Activated CD8-positive, alpha-beta T cell treated with anti-CD3 and anti-CD28 coated beads for 36 hours (primary cell): ENCODE results near the gene TRAPPC2. TPM values are rescaled to one million over a fixed set of nuclear protein-coding genes. Genes with fewer than 3 reads are reported as not detected.
A peak's percentile ranks its signal among the peaks of the same experiment; 100 is the strongest.

Experiments used
- ATAC-seq: fragments of 200-7000 bp; cut with Tn5 transposase; one replicate; pipeline ENCODE4 v1.10.0; 2021; ENCODE audit warnings: mild to moderate bottlenecking, moderate library complexity
- CTCF ChIA-PET: fragments of 350-600 bp; sonication (Branson Sonifier 250); formaldehyde crosslinking; loops from one replicate; lab custom pipeline; 2021; ENCODE audit warnings: antibody characterized with exemption; lab: Charles Lee
- POLR2A ChIA-PET: fragments of 350-600 bp; sonication (Branson Sonifier 250); formaldehyde crosslinking; loops from one replicate; lab custom pipeline; 2021; ENCODE audit warnings: antibody characterized with exemption; lab: Charles Lee
- DNase-seq: peaks from one replicate; pipeline ENCODE4 v3.0.0-alpha.2; 2020
- H3K27ac Mint-ChIP-seq: one replicate; pipeline ENCODE4 v1.8.0; 2021; ENCODE audit warnings: mild to moderate bottlenecking, mixed read lengths
- H3K27me3 Mint-ChIP-seq: one replicate; pipeline ENCODE4 v1.8.0; 2021; ENCODE audit warnings: mixed read lengths
- H3K36me3 Mint-ChIP-seq: one replicate; pipeline ENCODE4 v1.8.0; 2021; ENCODE audit warnings: low read depth, mixed read lengths
- H3K4me1 Mint-ChIP-seq: one replicate; pipeline ENCODE4 v1.8.0; 2021; ENCODE audit warnings: low read depth, mixed read lengths
- H3K4me3 Mint-ChIP-seq: one replicate; pipeline ENCODE4 v1.8.0; 2021; ENCODE audit warnings: mild to moderate bottlenecking, moderate library complexity, mixed read lengths
- H3K9me3 Mint-ChIP-seq: one replicate; pipeline ENCODE4 v1.8.0; 2021; ENCODE audit warnings: mixed read lengths
- intact Hi-C: fragments of 100-400 bp; cut with micrococcal nuclease; formaldehyde crosslinking; loops from one replicate; pipeline ENCODE4 v1.10.0; 2022
- total RNA-seq, 2 experiments: library from RNA; stranded (reverse); gene quantifications; one replicate each; pipeline ENCODE4 v1.2.3, GENCODE V29; 2021
- TF ChIP-seq, protein P1 (sequence below): fragments of 200-600 bp; IDR thresholded peaks from one replicate; pipeline ENCODE4 v1.8.0; 2022; ENCODE audit warnings: antibody characterized with exemption, mild to moderate bottlenecking

Gene TRAPPC2
- total RNA-seq, 2 experiments from 2014 or later, result 16.0 to 19.2 TPM

DNA sequence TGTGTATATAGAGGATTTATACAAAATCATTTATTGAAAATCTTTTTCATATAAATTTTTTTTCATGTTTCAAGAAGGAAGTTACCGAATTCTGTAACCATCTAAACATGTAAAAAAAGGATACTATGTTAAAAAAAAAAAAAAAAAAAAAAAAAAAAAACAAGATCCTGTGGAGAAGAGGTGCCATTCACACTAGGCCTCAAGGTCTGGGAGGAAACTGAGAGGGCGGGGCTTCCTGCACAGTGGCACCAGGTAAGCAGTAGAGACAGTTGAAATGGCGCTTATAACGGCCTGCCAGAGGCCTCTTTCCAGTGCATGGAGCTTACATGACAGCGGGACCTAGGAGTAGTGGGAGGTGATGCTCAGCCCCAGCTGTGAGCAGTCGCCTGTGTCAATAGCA lies 17.5 kb downstream of the TRAPPC2 start:
- DNase-seq (peak; percentile 36), ATAC-seq (peak; percentile 72)
- peaks cover 27% of the 10 kb centered on the region for H3K4me1 Mint-ChIP-seq
- CTCF ChIA-PET, result no interaction called here
- intact Hi-C loops, result no loop called here
- POLR2A ChIA-PET, result no interaction called here
- H3K27ac Mint-ChIP-seq, result peak overlapping the region; percentile 27
- H3K27me3 Mint-ChIP-seq, result no peaks in the 10 kb centered on the region
- peaks cover 40% of the 10 kb centered on the region for H3K36me3 Mint-ChIP-seq
- TF ChIP-seq, protein P1, sequence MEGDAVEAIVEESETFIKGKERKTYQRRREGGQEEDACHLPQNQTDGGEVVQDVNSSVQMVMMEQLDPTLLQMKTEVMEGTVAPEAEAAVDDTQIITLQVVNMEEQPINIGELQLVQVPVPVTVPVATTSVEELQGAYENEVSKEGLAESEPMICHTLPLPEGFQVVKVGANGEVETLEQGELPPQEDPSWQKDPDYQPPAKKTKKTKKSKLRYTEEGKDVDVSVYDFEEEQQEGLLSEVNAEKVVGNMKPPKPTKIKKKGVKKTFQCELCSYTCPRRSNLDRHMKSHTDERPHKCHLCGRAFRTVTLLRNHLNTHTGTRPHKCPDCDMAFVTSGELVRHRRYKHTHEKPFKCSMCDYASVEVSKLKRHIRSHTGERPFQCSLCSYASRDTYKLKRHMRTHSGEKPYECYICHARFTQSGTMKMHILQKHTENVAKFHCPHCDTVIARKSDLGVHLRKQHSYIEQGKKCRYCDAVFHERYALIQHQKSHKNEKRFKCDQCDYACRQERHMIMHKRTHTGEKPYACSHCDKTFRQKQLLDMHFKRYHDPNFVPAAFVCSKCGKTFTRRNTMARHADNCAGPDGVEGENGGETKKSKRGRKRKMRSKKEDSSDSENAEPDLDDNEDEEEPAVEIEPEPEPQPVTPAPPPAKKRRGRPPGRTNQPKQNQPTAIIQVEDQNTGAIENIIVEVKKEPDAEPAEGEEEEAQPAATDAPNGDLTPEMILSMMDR, result no peak
- H3K9me3 Mint-ChIP-seq, result no peaks in the 10 kb centered on the region
- no peak overlapping the region for H3K4me3 Mint-ChIP-seq

DNA sequence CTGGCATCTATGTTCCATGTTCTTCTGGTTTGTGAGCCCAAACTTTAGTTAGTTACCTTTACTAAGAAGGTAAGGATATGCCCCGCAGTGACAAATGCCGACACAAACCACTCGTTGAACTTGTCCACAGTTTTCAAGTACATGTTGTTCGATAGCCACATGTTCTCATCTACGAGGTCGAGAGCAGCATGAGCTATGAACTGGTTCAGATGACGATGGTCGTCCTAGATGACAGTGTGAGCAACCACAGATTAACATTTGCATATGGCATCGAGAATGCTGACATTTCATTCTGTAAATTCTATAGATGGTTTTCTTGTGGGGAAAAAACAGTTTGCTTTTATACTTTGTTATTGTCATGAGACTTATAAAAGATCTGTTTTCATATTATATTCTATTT lies 18.0 kb downstream of the TRAPPC2 start:
- TF ChIP-seq, protein P1, result no peak
- H3K9me3 Mint-ChIP-seq, result no peaks in the 10 kb centered on the region
- H3K27me3 Mint-ChIP-seq, result no peaks in the 10 kb centered on the region
- H3K36me3 Mint-ChIP-seq, result peaks cover 42% of the 10 kb centered on the region
- ChIA-PET CTCF (no interaction called here), POLR2A (no interaction called here)
- ATAC-seq (peak; percentile 50), DNase-seq (no peak)
- H3K4me1 Mint-ChIP-seq, result peaks cover 29% of the 10 kb centered on the region
- intact Hi-C loops, result no loop called here
- H3K4me3 Mint-ChIP-seq, result no peak overlapping the region
- peak overlapping the region; percentile 78 for H3K27ac Mint-ChIP-seq

DNA sequence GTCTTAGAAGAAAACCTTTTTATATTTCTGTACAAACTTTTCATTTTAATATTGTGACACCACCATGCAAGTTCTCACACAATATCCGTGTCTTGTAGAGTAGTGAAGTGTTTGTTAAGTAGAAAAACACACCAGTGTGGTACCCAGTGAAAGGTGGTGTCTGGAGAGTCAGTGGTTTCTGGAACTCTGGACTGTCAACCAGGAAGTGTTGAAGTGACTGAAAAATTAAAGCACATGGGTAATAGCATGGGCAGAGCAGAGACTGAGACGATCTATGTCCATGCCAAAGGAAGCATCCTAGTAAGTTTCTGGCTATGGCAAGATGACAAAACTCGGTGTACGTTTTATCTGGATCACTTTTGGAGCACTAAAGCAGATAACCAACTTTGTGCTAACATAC lies 23.3 kb downstream of the TRAPPC2 start:
- Mint-ChIP-seq H3K4me3 (no peak overlapping the region), H3K36me3 (peaks cover 30% of the 10 kb centered on the region), H3K27ac (peak overlapping the region; percentile 6), H3K27me3 (no peaks in the 10 kb centered on the region), H3K9me3 (no peaks in the 10 kb centered on the region), H3K4me1 (peaks cover 12% of the 10 kb centered on the region)
- POLR2A ChIA-PET, result no interaction called here
- TF ChIP-seq, protein P1, result no peak
- DNase-seq (no peak), ATAC-seq (no peak)
- intact Hi-C loops, result no loop called here
- CTCF ChIA-PET, result no interaction called here

DNA sequence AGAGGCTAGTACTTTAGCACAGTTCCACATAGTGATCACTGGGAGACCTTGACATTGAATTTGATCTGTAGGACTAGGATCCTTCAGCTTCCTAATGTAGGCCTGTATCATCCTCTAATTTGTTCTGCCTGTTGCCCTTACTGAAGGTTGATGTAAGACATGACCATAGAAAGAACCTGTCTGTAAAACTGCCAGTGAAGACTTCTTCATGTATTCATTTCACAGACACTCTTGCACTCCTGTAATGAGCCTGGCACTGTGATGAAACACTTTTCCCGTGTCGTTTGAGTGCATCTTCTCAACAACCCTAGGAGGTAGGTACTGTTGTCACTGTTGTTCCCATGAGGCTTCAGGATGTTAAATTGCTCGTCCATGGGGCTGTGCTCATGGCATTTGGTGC lies 30.8 kb downstream of the TRAPPC2 start:
- no peaks in the 10 kb centered on the region for H3K9me3 Mint-ChIP-seq
- ChIA-PET POLR2A (interaction anchor here (1.0 to 1.2 kb wide), 2 partner anchors 13 to 31 kb away, joined by 3 read pairs; partner anchors contain the start of genes OFD1 and TRAPPC2), CTCF (interaction anchor here (1.7 kb wide), 1 partner anchor 44 kb away, joined by 3 read pairs; no protein-coding TSS in a partner anchor)
- ATAC-seq (peak; percentile 24), DNase-seq (no peak)
- intact Hi-C loops, result no loop called here
- peak overlapping the region; percentile 72 for H3K27ac Mint-ChIP-seq
- H3K27me3 Mint-ChIP-seq, result no peaks in the 10 kb centered on the region
- TF ChIP-seq, protein P1, result no peak
- H3K4me3 Mint-ChIP-seq, result no peak overlapping the region
- peaks cover 36% of the 10 kb centered on the region for H3K36me3 Mint-ChIP-seq
- peaks cover 46% of the 10 kb centered on the region for H3K4me1 Mint-ChIP-seq

DNA sequence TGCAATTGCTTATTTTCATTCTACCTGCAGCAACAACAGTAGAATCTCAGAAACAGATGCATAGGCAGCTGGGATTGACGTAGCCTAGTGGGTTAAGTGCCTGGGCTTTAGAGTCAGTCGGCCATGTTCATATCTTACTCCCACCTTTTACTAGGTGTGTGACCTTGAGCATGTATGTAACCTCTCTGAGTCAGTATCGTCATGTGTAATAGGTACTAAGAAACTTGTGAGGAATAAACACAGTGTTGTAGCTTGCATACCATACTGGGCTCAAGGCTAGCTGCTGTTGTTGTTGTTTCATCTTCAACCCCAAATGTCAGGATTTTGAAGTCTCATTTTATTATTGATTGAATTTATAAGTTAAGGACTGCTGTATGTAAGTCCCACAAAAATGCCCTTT lies 31.3 kb downstream of the TRAPPC2 start:
- CTCF ChIA-PET, result no interaction called here
- H3K4me3 Mint-ChIP-seq, result no peak overlapping the region

More for the DNA sequence above, 31.3 kb downstream of the TRAPPC2 start:
- intact Hi-C loops, result no loop called here
- H3K4me1 Mint-ChIP-seq, result peaks cover 46% of the 10 kb centered on the region
- no peaks in the 10 kb centered on the region for H3K9me3 Mint-ChIP-seq
- H3K36me3 Mint-ChIP-seq, result peaks cover 32% of the 10 kb centered on the region
- no peaks in the 10 kb centered on the region for H3K27me3 Mint-ChIP-seq
- POLR2A ChIA-PET, result interaction anchor here (1.1 kb wide), 1 partner anchor 11 kb away, joined by 3 read pairs; no protein-coding TSS in a partner anchor
- peak overlapping the region; percentile 72 for H3K27ac Mint-ChIP-seq
- DNase-seq, result no peak
- TF ChIP-seq, protein P1, result no peak
- peak; percentile 49 for ATAC-seq
